Stomach (tissue), 9 donors: ENCODE data around the gene ASZ1. TPM values are rescaled to one million over a fixed set of nuclear protein-coding genes. Genes with fewer than 3 reads are reported as not detected.

Experiments used
- DNase-seq, 2 donors: peaks; one replicate each; pipeline versions ENCODE4 v3.0.0 to v3.0.0-alpha.2; 2013 to 2019
- H3K27ac ChIP-seq, 5 donors: fragments of 200-600 bp in 4 of 5; sonication (generic) in 4 of 5; one replicate each; pipeline ENCODE4 v1.5.1; 2013 to 2019; ENCODE audit warnings: mild to moderate bottlenecking in 1 of 5, moderate library complexity in 1 of 5
- H3K27me3 ChIP-seq, 3 donors: fragments of 200-600 bp; sonication (generic); one replicate each; pipeline ENCODE4 v1.5.1; 2017 to 2019; ENCODE audit warnings: mixed run types in 1 of 3
- H3K36me3 ChIP-seq, 4 donors: fragments of 200-600 bp; sonication (generic); 1 replicate in 3 of 4; 2 replicates in 1 of 4; pipeline ENCODE4 v1.5.1; 2016 to 2019
- H3K4me1 ChIP-seq, 4 donors: fragments of 200-600 bp; sonication (generic); one replicate each; pipeline ENCODE4 v1.5.1; 2016 to 2019
- H3K4me3 ChIP-seq, 4 donors: fragments of 200-600 bp; sonication (generic) in 3 of 4; one replicate each; pipeline ENCODE4 v1.5.1; 2016 to 2019; ENCODE audit warnings: mild to moderate bottlenecking in 1 of 4
- H3K9me3 ChIP-seq, 4 donors: fragments of 200-600 bp; sonication (generic); one replicate each; pipeline ENCODE4 v1.5.1; 2016 to 2019
- CTCF ChIP-seq, 7 experiments: fragments of 450-650 bp in 4 of 7; fragments of 200-600 bp in 3 of 7; sonication (generic) in 3 of 7; IDR thresholded peaks; one replicate each; pipeline ENCODE4 v1.5.1; 2016 to 2019; ENCODE audit warnings: antibody characterized with exemption in 7 of 7, control low read depth in 2 of 7, mild to moderate bottlenecking in 1 of 7
- EP300 ChIP-seq: sonication (generic); formaldehyde crosslinking; IDR thresholded peaks from one replicate; pipeline ENCODE4 v1.6.1; 2017; ENCODE audit warnings: antibody characterized with exemption
- POLR2A ChIP-seq, 4 donors: fragments of 450-650 bp; IDR thresholded peaks; one replicate each; pipeline ENCODE4 v1.6.1; 2016; ENCODE audit warnings: antibody characterized with exemption in 4 of 4, control low read depth in 2 of 4, mild to moderate bottlenecking in 1 of 4, moderate library complexity in 1 of 4
- POLR2AphosphoS5 ChIP-seq, 3 donors: sonication (generic); formaldehyde crosslinking; IDR thresholded peaks; one replicate each; pipeline ENCODE4 v1.6.1; 2016; ENCODE audit warnings: antibody characterized with exemption in 3 of 3
- WGBS, 5 donors: extraction: QIAGEN DNeasy Blood & Tissue Kit in 3 of 5; methylation state at CpG; one replicate each; pipeline versions ENCODE4 v1.1.5 to v1.1.7; 2013 to 2018; 5-methylcytosine and 5-hydroxymethylcytosine counted together
- intact Hi-C: fragments of 100-400 bp; cut with DNase I; formaldehyde crosslinking; loops from one replicate; pipeline ENCODE4 v1.15.1; 2023; ENCODE audit warnings: low total_unique reads
- polyA plus RNA-seq, 3 donors: library from polyadenylated mRNA; stranded (reverse); fragments of 200-250 nt; gene quantifications; one replicate each; pipeline ENCODE4 v1.2.3, GENCODE V29; 2013
- total RNA-seq, 5 donors: library from RNA; depleted of rRNA; stranded (reverse); fragments of >200 nt; gene quantifications; one replicate each; pipeline versions ENCODE4 v1.1.0 to v1.2.3, GENCODE V29; 2014 to 2016
- donor health status: healthy with polysubstance abuse.
- donor health status: Bipolar disorder and iron deficiency.
- donor health status: healthy.

Gene ASZ1
- total and polyA plus RNA-seq, 8 donors = not detected

GRCh38 chr7:117319181-117319580 is 108.1 kb downstream of the ASZ1 start:
- Histone ChIP-seq H3K4me3 (no peak overlapping the region), H3K27me3 (peaks cover 13 to 49% (median 34%) of the 10 kb centered on the region in 3 donors), H3K36me3 (no peaks in the 10 kb centered on the region), H3K27ac (no peak overlapping the region), H3K9me3 (no peaks in the 10 kb centered on the region), H3K4me1 (peaks cover 14 to 17% (median 16%) of the 10 kb centered on the region in 4 donors)
- 87 to 96% (median 88%) methylated on average over 3 of the region's 3 CpGs for WGBS, 5 donors
- DNase-seq = no peak
- intact Hi-C loops = no loop called here
- TF ChIP-seq CTCF (IDR thresholded peaks at IDR 0.05) = no peak
- TF ChIP-seq EP300 = no peak
- no peak for TF ChIP-seq POLR2A (IDR thresholded peaks at IDR 0.05)
- TF ChIP-seq POLR2AphosphoS5 (IDR thresholded peaks at IDR 0.05) = no peak

- Histone ChIP-seq H3K36me3 (no peaks in the 10 kb centered on the region), H3K4me3 (no peak overlapping the region), H3K9me3 (no peaks in the 10 kb centered on the region), H3K27me3 (peaks cover 0 to 4% (median 0%) of the 10 kb centered on the region in 3 donors), H3K27ac (no peak overlapping the region), H3K4me1 (no peaks in the 10 kb centered on the region)
- TF ChIP-seq POLR2A (IDR thresholded peaks at IDR 0.05) = no peak
- no peak for TF ChIP-seq EP300
- no peak for TF ChIP-seq CTCF (IDR thresholded peaks at IDR 0.05)
- TF ChIP-seq POLR2AphosphoS5 (IDR thresholded peaks at IDR 0.05) = no peak
- intact Hi-C loops = no loop called here
- no peak for DNase-seq
These were observed 113.7 kb downstream of the ASZ1 start for GRCh38 chr7:117313582-117313981.

Other genes with a start within 250 kb of the ASZ1 start
- 1 to 10 TPM in 1 of 5 donors, not detected in 4; 1.7 TPM for gene WNT2, start 104.4 kb downstream of the ASZ1 start, total RNA-seq
- gene WNT2, start 104.4 kb downstream of the ASZ1 start, polyA plus RNA-seq = under 1 TPM in 1 of 3 donors, not detected in 2; 0.61 TPM
- gene CFTR, start 52.5 kb upstream of the ASZ1 start, total RNA-seq = 100 to 1,000 TPM in 1 of 5 donors, 10 to 100 TPM in 1, 1 to 10 TPM in 1, under 1 TPM in 1, not detected in 1; under 0.01 to 130 (median 8.2) TPM
- gene CFTR, start 52.5 kb upstream of the ASZ1 start, polyA plus RNA-seq = 1 to 10 TPM in 2 of 3 donors, under 1 TPM in 1; 0.44 to 1.7 (median 1.1) TPM